ENCODE results near the gene RBMS1. TPM values are rescaled to one million over a fixed set of nuclear protein-coding genes. Genes with fewer than 3 reads are reported as not detected.
A peak's percentile ranks its signal among the peaks of the same experiment; 100 is the strongest.

The RBMS1 gene
- total and polyA plus RNA-seq, 2 of the 4 experiments (the other 2 are of a cell fraction) = 43.5 to 64.9 TPM

GRCh38 chr2:160384791-160385190 lies 108.8 kb downstream of the RBMS1 start:
- peaks cover 3% of the 10 kb centered on the region; the same call in 1 of the 2 replicates for H3K36me3 ChIP-seq (ENCODE audit: control insufficient read depth, insufficient read depth, low read length)
- ChIA-PET CTCF (interaction anchor here (0.6 kb wide), 1 partner anchor 284 kb away, joined by 3 read pairs; no protein-coding TSS in a partner anchor), POLR2A (ENCODE audit: unreplicated experiment) (no interaction called here)
- H3K4me1 ChIP-seq (ENCODE audit: control insufficient read depth, insufficient read depth, low read length) = peaks cover 40% of the 10 kb centered on the region
- BruUV-seq (replicated peaks) = no TSS peak
- H2BK20ac ChIP-seq (ENCODE audit: low read depth, low read length) = no peak overlapping the region
- TF ChIP-seq ELK1 (IDR thresholded peaks at IDR 0.05; ENCODE audit: borderline replicate concordance, low read depth, low read length) (no peak), RAD21 (IDR thresholded peaks at IDR 0.05; ENCODE audit: low read length) (no peak), RCOR1 (IDR thresholded peaks at IDR 0.05; ENCODE audit: insufficient replicate concordance, low read length) (no peak), RFX5 (IDR thresholded peaks at IDR 0.05; ENCODE audit: low read depth, low read length) (no peak), FOS (IDR thresholded peaks at IDR 0.05; ENCODE audit: low read depth, low read length) (no peak), USF2 (IDR thresholded peaks at IDR 0.05; ENCODE audit: low read depth, low read length) (no peak), MAZ (IDR thresholded peaks at IDR 0.05; ENCODE audit: borderline replicate concordance, low read depth, low read length) (no peak), MXI1 (IDR thresholded peaks at IDR 0.05; ENCODE audit: borderline replicate concordance, low read depth, low read length) (no peak), MAFK (IDR thresholded peaks at IDR 0.05; ENCODE audit: low read depth, low read length) (no peak), BHLHE40 (IDR thresholded peaks at IDR 0.05; ENCODE audit: low read depth, low read length) (no peak), SMC3 (IDR thresholded peaks at IDR 0.05; ENCODE audit: low read depth, low read length) (no peak), NFE2L2 (IDR thresholded peaks at IDR 0.05; ENCODE audit: low read depth, low read length) (no peak)
- peaks cover 18 to 68% of the 10 kb centered on the region in 2 experiments for H3K79me1 ChIP-seq (ENCODE audit: low read depth in 1 of 2, low read length in 2 of 2)
- H3K4me2 ChIP-seq (ENCODE audit: low read depth, low read length) = no peak overlapping the region
- H3K27ac ChIP-seq (ENCODE audit: insufficient read depth, low read length) = peak overlapping the region; percentile 65; the same call in 1 of the 2 replicates
- peak overlapping the region; percentile 61 for H4K5ac ChIP-seq (ENCODE audit: low read depth, low read length)
- H2AK5ac ChIP-seq (ENCODE audit: low read depth, low read length) = peak overlapping the region; percentile 57
- no peak overlapping the region for H2AK9ac ChIP-seq (replicated peaks; ENCODE audit: low read depth, low read length, poor library complexity)
- no peak for DNase-seq
- H3K4ac ChIP-seq (ENCODE audit: low read depth, low read length) = peak overlapping the region; percentile 7
- H2BK120ac ChIP-seq (ENCODE audit: low read depth, low read length) = no peak overlapping the region
- H3K9ac ChIP-seq (ENCODE audit: low read depth, low read length) = no peak overlapping the region
- H3K23ac ChIP-seq (ENCODE audit: low read depth, low read length) = peak overlapping the region; percentile 8; the same call in 1 of the 2 replicates
- peaks cover 60% of the 10 kb centered on the region for H4K20me1 ChIP-seq (ENCODE audit: insufficient read depth, low read length)
- intact Hi-C loops (cut with micrococcal nuclease) = no loop called here
- H2BK5ac ChIP-seq (ENCODE audit: low read depth, low read length, poor library complexity, severe bottlenecking) = peak overlapping the region; percentile 43
- H3K14ac ChIP-seq (replicated peaks; ENCODE audit: low read depth, low read length) = peak overlapping the region; percentile 4; the same call in 1 of the 2 replicates
- ATAC-seq (ENCODE audit: low read depth) = no peak
- no peak overlapping the region for H3K56ac ChIP-seq (ENCODE audit: extremely low read depth, insufficient read depth, low read length)
- H4K8ac ChIP-seq (ENCODE audit: low read depth in 2 of 2, low read length in 2 of 2) = peak overlapping the region in 1 of 2 experiments; percentile 62; a peak in 2 of 4 replicates
- peak overlapping the region; percentile 8; the same call in 1 of the 2 replicates for H4K91ac ChIP-seq (ENCODE audit: insufficient read depth, low read depth, low read length)
- H2AFZ ChIP-seq (replicated peaks; ENCODE audit: low read length, poor library complexity) = no peak overlapping the region
- no peak overlapping the region for H3K4me3 ChIP-seq (ENCODE audit: insufficient read depth, low read depth, low read length)
- H3K18ac ChIP-seq (ENCODE audit: low read depth, low read length) = peak overlapping the region; percentile 82
- in situ Hi-C loops (cut with MboI; ENCODE audit: low sequenced_read_pairs) = no loop called here
- H2BK15ac ChIP-seq (ENCODE audit: low read depth, low read length) = peak overlapping the region; percentile 1; the same call in 1 of the 3 replicates
- dilution Hi-C loops (cut with HindIII; ENCODE audit: low sequenced_read_pairs, unreplicated experiment) = no loop called here
- H3K27me3 ChIP-seq (ENCODE audit: control insufficient read depth, insufficient read depth, low read length) = no peaks in the 10 kb centered on the region
- WGBS, 2 experiments (ENCODE audit: extremely low coverage in 2 of 2, insufficient read length in 1 of 2) = no CpG with 5 or more reads among the region's 1 CpG
- H3K9me3 ChIP-seq (ENCODE audit: control insufficient read depth, insufficient read depth, low read length) = no peaks in the 10 kb centered on the region
- H3K9me1 ChIP-seq (ENCODE audit: insufficient read depth, low read length) = peaks cover 40% of the 10 kb centered on the region

Measured in IMR-90 (cell line).